ENCODE data around the gene RNF5.
"Not testable (repeated sequence)": the region's sequence is repeated elsewhere in the genome, so short reads cannot be mapped to it uniquely, and the experiment has no call there.

The RNF5 gene

GRCh38 chr6:32211432-32211831, 33.2 kb downstream of the RNF5 start:
- not testable (repeated sequence) for DNase-seq

DNA sequence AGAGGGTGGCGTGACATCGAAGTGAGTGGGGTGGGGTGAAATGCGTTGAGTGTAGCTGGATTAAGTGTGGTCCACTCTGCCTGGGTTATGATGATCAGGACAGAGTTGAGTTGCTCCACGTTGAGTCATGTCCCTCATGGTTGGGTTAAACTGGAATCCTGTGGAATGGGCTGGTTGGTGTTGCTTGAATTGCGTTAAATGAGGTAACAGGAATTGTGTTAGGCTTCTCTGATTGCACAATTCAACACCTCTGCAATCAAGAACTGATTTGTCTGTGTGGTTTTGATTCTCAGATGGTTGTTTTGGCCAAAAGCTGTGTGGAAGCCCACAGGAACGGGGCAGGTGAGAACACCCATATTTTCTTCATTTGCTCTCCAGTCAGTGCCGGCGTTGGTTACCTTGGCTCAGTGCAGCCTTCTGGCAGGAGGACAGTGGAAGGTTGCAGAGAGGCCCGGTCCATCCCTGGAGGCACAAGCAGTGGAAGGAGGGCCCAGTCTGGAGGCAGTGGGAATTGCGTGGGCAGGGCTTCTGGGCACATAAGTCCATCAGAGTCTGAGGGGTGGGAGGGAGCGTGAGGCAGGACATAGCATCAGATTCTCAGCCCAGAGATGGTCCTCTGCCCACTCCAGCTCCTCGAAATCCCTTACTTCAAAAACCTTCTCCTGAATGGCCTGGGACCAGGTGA, 34.0 kb downstream of the RNF5 start:
- DNase-seq, result no peak

DNA sequence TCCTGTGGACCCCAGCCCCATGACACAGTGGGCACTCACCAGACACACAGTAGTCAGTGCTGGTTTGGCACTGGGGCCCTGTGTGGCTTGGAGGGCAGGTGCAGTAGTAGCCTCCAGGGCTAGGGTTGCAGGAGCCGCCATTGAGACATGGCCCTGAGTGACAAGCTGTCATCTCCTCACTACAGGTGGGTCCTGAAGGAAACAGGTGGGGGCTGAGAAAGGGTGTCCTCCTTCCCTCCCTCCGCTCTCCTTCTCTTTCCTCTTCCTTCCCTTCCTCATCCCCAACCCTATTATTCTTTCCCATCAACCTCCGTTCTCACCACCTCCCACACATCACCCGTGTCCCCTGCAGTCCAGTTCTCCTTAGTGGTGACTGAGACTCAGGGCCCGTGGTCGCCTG, 35.4 kb downstream of the RNF5 start:
- DNase-seq, result no peak

DNA sequence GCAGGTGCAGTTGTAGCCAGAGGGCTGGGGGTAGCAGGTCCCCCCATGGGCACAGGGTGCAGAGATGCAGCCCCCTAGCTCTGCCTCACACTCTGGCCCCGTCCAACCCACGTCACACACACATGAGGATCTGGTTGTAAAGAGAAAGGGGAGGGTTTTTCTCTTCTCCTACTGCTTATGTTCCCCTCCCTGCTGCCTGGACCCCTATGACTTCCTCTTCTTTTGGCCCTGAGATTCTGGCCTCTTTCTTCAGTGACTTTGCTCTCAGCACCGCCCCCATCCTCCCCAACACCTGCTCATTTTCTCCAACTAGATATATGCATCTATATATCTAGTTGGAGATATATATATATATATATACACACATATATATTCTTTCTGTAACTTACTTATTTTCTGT, 35.9 kb downstream of the RNF5 start:
- DNase-seq, result no peak

DNA sequence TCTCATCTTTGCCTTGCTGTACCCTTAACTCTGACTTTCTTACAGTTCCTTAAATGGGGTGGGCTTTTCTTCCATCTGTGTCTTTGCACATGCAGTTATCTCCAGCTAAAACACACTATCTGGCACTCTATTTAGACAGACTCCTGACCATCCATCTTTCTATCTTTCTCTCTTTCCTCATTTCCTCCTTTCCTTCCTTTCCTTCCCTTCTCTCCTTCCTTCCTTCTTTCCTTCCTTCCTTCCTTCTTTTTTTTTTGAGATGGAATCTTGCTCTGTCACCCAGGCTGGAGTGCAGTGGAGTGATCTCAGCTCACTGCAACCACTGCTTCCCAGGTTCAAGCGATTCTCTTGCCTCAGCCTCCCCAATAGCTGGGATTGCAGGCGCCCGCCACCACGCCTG, 37.4 kb downstream of the RNF5 start:
- no peak for DNase-seq

DNA sequence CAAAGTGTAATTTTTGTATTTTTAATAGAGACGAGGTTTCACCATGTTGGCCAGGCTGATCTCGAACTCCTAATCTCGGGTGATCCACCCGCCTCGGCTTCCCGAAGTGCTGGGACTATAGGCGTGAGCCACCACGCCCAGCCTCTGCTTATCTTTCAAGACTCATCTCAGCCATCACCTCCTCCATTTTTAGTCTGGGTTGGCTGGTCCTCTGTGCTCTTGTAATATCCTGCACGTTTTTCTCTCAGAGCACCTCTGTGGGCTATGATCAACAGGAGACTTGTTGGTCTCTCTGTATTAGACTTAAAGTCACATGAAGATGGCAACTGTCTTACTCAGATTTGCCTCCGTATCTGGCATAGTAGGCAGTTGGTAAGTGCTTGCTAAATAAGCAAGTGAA, 38.1 kb downstream of the RNF5 start:
- no peak for DNase-seq

DNA sequence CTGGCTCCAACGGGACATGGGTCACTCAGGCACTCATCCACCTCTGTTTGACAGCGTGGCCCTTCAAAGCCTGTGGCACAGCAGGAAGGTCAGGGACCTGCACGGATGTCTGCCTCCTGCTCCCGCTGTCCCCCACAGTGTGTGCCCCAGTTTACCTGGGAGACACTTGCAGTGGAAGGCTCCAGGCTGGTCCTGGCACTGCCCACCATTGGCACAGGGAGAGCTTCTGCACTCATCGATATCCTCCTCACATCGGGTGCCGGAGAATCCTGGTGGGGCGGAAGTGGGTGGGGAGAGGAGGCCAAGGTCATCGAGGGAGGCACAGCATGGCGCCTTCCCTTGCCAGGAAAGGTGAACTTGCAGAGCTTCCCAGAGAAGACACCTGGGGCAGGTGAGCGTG, 38.8 kb downstream of the RNF5 start:
- no peak for DNase-seq

GRCh38 chr6:32218167-32218566, 40.0 kb downstream of the RNF5 start:
- DNase-seq, result no peak

- no peak for DNase-seq
These were observed 41.8 kb downstream of the RNF5 start for GRCh38 chr6:32220021-32220420.

GRCh38 chr6:32222333-32223230, 44.4 kb downstream of the RNF5 start:
- DNase-seq, result no peak

DNA sequence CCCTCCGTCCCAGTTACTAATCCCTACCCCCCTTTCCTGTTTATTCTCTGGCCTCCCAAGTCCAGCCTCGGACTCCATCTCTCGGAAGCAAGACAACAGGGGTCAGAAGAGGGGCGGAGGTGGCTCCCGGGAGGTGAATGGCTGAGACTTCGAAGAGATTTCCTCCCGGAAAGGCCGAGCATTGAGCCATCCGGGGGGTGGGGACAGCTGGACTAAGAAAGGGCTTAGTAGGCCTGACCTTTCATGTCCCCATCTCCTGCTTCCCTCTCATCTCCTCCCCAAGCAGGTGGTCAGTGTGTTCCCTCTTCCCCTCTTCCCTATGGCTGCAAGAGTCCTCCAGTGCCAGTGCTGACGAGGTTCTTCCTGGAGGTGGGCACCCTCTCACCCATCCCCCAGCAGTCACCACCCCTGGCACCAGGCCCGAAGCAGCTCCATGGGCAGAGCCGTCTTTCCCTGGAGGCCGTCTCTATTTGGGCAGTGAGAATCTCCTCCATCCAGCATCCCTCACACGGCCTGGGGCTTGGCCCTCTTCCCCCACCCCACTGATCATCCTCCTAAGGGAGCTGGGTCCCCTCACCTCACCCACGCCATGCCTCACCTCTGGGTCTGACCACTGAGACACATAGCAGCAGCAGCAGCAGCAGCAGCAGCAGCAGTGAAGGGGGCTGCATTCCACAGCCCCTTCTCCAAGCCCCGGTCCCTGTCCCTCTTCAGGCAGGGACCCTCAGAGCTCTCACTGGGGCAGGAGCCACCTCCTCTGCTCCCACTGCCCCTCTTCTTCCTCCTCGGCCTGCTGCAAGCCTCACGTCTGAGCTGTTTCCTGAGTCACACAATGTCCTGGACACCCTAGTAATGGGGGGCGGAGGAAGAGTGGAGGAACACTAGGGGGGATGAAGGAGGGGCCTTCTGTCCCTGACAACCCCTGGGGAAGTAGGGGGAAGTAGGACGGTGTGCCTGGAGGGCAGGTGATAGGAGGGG, 45.3 kb downstream of the RNF5 start, which contains the start of gene NOTCH4:
Gene NOTCH4, minus strand, starts transcription at position 810 of the 978 bp plus-strand sequence. Its CDS starts 139 bp downstream, at position 671.
- no peak for DNase-seq

- no peak for DNase-seq
These were observed 46.5 kb downstream of the RNF5 start for GRCh38 chr6:32224696-32225095.

- no peak for DNase-seq
These were observed 48.2 kb downstream of the RNF5 start for GRCh38 chr6:32226434-32226833.

Measured in SW 1271 (cell line).